Stimulated activated CD4-positive, alpha-beta T cell treated with anti-CD3 and anti-CD28 coated beads, TNF-alpha, amount 100 ng/mL, for 1 hour (primary cell): ENCODE data around the gene PATJ.

Source experiments
- DNase-seq, 3 donors: peaks; one replicate each; pipeline ENCODE4 v3.0.0-alpha.2; 2020; ENCODE audit warnings: low read depth in 3 of 3, low spot score in 1 of 3

PATJ gene

GRCh38 chr1:62090016-62090415, 347.7 kb downstream of the PATJ start:
- DNase-seq = no peak

- DNase-seq = no peak
Observed at GRCh38 chr1:62092110-62092509, 349.8 kb downstream of the PATJ start.

GRCh38 chr1:62093261-62093660, 351.0 kb downstream of the PATJ start:
- DNase-seq = no peak

- no peak for DNase-seq
Observed at GRCh38 chr1:62097464-62097863, 355.2 kb downstream of the PATJ start.

GRCh38 chr1:62100442-62100841, 358.2 kb downstream of the PATJ start:
- no peak for DNase-seq

GRCh38 chr1:62103846-62104245, 361.6 kb downstream of the PATJ start:
- no peak for DNase-seq

- no peak for DNase-seq
Observed at GRCh38 chr1:62107923-62108322, 365.6 kb downstream of the PATJ start.

- no peak for DNase-seq
Observed at GRCh38 chr1:62109124-62109523, 366.8 kb downstream of the PATJ start.

- DNase-seq = no peak
Observed at GRCh38 chr1:62110198-62110817, 368.0 kb downstream of the PATJ start.

GRCh38 chr1:62111084-62111483, 368.8 kb downstream of the PATJ start:
- no peak for DNase-seq

- DNase-seq = no peak
Observed at GRCh38 chr1:62113507-62113906, 371.2 kb downstream of the PATJ start.

- DNase-seq = no peak
Observed at GRCh38 chr1:62117018-62117750, 374.9 kb downstream of the PATJ start.

GRCh38 chr1:62126579-62127290, 384.5 kb downstream of the PATJ start:
- no peak for DNase-seq

GRCh38 chr1:62128745-62129144, 386.5 kb downstream of the PATJ start:
- no peak for DNase-seq

GRCh38 chr1:62131093-62131725, 388.9 kb downstream of the PATJ start:
- no peak for DNase-seq

GRCh38 chr1:62138029-62138428, 395.7 kb downstream of the PATJ start:
- DNase-seq = no peak

- DNase-seq = no peak
Observed at GRCh38 chr1:62139410-62139809, 397.1 kb downstream of the PATJ start.

GRCh38 chr1:62140666-62141065, 398.4 kb downstream of the PATJ start:
- DNase-seq = no peak

GRCh38 chr1:62142496-62142895, 400.2 kb downstream of the PATJ start:
- no peak for DNase-seq

GRCh38 chr1:62144238-62144831, 402.1 kb downstream of the PATJ start:
- DNase-seq = no peak

GRCh38 chr1:62159940-62160348, 417.7 kb downstream of the PATJ start:
- no peak for DNase-seq
